GM19438 (cell line): ENCODE measurements around the gene ANGPTL7.

Source experiments
- ATAC-seq: cut with Tn5 transposase; IDR thresholded peaks from one replicate; pipeline ENCODE4 v1.9.1; 2021; ENCODE audit warnings: low read depth; ENCODE audit not compliant: unreplicated experiment

Gene ANGPTL7

GRCh38 chr1:11198851-11199594 lies 9.9 kb downstream of the ANGPTL7 start:
- ATAC-seq = no peak

DNA sequence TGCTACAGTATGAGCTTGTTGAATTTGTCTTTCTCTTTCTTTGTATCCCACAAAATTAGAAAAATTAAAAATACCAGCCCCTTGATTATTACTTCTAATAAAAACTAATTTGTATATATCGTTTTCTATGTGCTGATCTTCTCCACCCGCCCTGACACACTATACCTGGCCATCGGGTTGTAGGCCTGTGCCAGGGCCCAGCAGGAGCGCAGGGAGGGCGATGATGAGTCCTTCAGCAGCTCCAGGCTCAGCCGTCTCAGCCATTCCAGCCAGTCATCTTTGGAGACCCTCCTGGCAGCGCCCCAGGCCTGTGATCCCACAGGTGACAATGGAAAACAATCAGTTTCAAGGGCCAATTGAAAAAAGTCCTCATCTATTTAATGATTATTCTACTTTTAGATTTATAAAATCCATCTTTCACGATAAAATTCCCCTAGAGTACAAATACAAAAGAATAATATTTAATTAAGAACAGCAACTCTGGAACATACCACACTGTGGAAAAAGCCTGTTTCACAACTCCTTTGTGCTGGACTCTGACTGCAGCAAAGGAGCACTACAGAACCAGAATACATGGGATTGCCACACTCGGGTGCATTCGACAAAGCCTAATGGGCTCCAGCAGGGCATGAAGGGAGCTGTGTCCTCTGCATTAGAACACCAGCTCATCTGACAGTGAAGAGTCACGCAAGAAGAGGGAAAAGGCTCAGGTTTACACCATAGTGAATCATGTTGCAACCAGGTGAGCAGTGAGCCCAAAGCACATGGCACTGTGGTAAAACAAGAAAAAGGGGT lies 15.4 kb downstream of the ANGPTL7 start:
- ATAC-seq = no peak

GRCh38 chr1:11207898-11208611 lies 18.9 kb downstream of the ANGPTL7 start:
- no peak for ATAC-seq

DNA sequence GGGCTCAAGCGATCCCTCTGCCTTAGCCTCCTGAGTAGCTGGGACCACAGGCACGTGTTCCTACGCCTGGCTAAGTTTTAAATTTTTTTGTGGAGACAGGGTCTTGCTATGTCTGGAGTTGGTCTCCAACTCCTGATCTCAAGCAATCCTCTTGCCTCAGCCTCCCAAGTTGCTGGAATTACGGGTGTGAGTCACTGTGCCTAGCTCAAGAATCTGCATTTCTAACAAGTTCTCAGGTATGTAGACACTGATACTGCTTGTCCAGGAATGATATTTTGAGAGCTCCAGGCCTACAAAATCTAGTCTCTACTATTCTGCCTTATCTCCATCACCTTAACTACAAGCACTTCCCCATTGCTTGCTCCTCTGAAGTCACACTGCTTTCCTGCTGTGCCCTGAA lies 22.3 kb downstream of the ANGPTL7 start:
- ATAC-seq = no peak

DNA sequence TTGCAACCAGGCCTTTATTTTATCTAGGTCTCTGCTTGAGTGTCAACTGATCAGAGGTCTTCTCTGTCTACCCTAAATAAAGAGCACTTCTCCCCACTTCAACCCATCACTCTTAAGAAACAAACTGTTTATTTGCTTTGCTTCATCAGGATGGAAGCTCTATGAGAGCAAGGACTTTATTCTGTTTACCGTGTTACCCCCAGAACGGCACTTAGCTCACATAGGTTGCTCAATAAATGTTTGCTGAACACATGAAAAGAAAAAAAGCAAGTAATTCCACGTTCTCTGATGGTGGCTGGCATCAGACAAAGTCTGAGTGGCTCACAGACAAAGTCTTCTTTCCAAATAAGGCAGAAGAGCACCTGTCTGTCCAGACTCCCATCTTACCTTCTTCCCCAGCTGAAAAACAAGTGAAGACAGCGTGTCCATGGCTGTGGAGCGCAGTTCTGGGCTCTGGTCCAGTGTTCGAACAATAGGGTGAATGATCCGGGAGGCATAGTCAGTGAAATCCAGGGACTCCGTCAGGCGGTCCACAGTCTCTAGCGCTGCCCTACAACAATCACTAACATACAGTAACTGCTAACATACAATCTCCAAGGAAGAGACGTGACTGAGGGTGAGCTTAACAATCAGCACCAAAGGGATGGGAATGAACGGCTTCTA lies 22.9 kb downstream of the ANGPTL7 start:
- no peak for ATAC-seq

DNA sequence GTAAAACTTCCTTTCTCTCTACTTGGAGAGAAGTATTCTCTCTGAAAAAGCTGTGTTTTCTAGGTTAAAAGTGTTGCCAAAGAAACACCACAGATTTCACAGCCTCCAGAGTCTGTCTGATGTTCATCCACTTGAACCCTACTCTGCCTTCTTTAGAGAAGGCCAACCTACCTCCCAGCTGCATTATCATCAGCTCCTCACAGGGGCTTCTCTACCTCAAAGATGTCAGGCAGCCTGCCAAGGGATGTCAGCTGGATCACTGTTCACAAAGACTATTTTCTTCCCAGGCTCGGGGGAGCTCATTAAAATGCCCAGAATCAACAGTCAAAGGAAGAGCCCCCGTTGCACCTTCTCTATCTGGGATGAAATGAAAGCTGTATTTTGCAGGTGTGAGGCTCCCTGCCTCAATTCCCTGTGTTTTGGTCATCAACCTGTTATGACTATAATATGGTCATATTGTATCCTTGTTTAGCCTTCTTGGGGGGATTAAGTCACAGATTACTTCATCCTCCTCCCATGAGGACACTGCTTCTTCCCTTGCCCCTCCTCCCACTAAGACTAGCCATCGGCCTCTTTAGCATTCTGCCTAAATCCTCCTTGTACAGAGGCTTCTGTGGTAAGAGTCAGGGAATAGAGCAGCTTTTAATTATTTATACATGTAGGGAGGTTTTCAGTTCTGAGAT lies 25.7 kb downstream of the ANGPTL7 start:
- ATAC-seq = no peak

GRCh38 chr1:11215381-11216005 lies 26.3 kb downstream of the ANGPTL7 start:
- ATAC-seq = no peak

DNA sequence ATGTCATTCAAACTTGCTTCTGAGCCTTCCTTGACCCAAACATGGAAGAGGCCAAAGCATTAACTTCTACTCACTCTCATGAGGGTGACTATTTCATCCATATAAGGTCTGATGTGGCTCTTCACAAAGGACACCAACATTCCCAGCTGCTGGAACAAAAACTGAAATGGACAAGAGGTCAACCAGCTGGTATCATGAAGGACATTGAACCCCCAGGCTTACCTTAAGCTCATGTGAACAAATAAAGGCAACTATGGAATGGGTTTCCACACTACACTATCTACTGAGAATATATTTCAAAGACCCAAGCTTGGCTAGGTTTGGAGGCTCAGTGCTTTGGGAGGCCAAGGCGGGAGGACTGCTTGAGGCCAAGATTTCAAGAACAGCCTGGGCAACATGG lies 26.9 kb downstream of the ANGPTL7 start:
- no peak for ATAC-seq

- ATAC-seq = no peak
Observed at GRCh38 chr1:11227106-11228077, 38.2 kb downstream of the ANGPTL7 start.

- no peak for ATAC-seq
Observed at GRCh38 chr1:11229203-11229602, 40.0 kb downstream of the ANGPTL7 start.

GRCh38 chr1:11233208-11233607 lies 44.1 kb downstream of the ANGPTL7 start:
- ATAC-seq = no peak

DNA sequence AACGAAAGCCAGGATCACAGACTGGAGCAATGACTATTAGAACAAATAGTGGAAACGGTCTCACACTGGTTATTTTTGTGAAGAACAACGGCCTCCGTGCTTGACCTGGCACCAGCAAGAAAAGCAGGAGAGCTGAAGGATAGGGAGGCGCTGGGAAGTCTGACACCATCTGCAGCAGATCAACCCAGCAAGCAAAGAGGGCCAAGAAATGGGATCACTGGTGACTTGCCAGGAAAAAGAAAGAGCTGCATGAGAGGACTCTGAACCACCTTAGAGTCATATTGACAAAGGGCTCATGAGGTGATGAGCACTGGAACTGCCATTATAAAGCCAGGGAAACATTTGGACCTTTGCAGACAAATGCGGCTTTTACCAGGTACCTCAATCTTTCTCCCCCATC lies 48.2 kb downstream of the ANGPTL7 start:
- ATAC-seq = no peak

DNA sequence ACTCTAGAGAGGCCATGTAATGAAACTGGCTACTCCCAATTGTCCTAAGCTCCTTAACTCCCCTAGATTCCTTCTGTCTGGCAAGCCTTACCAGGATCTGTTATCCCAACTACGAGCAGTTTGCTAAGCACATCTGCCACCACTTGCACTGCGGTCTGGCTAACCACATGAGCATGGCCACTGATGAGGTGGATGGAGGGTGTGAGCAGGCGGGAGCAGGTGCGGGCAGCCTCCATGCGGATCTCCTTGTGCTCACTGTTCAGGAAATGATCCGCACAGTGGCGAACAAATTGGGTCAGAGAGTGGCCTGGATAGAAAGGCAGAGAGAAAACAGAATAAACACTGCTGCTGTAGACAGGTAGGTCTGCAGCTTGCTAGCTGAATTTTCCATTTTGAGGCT lies 49.2 kb downstream of the ANGPTL7 start:
- ATAC-seq = no peak

DNA sequence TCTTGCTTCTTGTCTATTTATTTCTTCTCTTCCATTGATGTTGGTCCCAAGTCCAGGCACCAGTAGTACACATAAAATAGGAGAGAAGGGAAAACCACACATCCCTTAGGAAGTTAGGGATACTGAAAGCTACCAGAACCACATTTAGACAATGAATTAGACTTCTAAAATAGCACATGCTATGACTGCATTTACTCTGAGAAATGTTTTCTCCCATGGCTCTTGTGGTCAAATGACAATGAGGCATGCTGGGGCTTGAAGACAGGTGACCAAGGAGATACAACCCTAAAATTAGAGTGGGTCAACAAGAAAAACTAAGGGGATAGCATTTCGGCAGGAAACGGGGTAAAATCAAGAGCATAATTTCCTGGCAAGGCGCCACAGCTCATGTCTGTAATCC lies 56.1 kb downstream of the ANGPTL7 start:
- ATAC-seq = no peak
